HG03097 (cell line): ENCODE data around the gene SMLR1.
"Not testable (repeated sequence)": the region's sequence is repeated elsewhere in the genome, so short reads cannot be mapped to it uniquely, and the experiment has no call there.

ENCODE experiments used
- ATAC-seq: cut with Tn5 transposase; IDR thresholded peaks from one replicate; pipeline ENCODE4 v1.9.1; 2021; ENCODE audit not compliant: unreplicated experiment, low FRiP score

The SMLR1 gene

DNA sequence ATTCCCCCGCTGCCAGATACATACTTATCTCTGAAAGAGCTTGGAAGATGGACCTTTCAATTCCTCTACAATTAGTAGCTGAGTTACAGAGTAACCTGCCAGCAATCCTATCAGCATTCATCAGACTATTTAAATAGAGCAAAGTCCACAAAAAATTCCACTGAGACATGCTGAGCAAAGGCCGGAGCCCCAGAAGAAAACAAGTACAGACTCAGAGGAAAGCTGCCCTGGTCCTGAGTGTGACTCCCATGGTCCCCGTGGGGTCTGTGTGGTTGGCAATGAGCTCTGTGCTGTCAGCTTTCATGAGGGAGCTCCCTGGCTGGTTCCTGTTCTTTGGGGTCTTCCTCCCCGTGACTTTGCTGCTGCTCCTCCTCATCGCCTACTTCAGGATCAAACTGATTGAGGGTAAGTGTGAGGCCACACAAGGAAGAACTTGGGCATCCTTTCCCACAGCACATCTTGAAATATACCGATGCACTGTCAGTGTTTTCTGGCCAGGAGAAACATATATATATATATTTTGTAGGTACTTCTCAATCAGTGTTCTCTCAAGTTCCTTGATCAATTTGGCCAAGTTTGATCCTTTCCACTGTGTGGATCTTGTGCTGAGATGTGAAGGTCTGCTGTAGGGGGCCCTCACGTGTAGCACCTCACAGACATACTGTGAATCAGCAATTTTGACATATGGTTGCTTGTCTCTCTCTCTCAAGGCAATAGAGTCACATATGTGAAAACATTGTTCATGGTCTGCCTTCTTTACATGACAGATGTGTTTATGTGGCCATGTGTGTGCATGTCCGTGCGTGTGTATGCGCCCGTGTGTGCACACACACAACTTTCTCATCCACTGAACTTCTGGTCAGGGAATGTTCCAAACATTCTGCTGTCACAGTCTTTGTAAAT is at the start of gene SMLR1:
Gene SMLR1 (plus strand): TSS at position 160 of the 903 bp plus-strand sequence. CDS start 8 bp downstream, at position 168.
- ATAC-seq: no peak

DNA sequence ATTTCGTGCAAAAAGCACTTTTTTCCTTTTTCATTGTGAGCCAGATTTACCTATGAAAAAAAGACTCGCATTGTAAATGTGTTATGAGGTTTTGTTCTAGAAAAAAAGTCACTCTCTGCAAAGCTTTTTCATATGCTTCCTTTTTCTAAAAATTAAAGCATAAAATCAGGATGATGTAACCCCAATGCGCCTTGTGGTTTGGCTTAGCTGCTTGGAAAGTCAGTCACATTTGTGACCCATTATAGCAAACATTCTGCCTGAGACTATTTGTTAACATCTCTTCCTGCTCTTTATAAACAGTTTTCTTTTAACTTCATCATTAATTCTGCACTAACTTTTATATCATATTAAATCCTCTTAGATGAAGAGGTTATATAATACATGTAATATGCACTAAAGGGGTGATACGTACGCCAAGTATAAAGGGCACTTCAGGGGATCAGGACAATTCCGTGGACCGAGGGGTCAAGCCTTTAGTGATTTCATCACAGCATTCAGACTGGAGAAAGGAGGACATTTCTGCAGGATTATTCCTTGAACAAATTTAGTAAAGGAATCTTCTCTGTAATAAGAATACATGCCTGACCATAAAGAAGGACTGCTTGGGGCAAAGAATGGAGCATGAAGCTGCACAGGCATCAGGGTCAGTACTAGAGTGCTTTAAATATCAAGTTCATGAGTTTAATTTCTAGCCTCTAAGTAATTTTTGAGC is 48.1 kb upstream of the SMLR1 start:
- ATAC-seq: no peak

DNA sequence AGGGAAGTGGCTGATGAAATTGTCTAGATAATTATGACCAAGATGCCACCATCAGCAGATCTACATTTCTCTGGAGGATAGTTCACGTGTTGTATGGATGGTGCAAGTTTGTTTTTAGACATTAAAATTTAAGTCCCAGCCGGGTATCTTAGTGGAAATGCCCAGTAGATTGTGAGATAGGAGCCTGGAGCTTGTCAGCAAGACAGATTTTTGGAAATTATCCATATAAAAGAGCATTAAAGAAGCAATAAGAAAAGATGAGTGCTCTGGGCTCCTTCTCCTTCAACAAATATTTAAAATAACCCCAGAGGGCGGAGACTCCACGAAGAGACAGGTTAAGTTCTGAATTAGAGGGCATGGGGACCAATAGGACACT is 47.6 kb upstream of the SMLR1 start:
- ATAC-seq: no peak

DNA sequence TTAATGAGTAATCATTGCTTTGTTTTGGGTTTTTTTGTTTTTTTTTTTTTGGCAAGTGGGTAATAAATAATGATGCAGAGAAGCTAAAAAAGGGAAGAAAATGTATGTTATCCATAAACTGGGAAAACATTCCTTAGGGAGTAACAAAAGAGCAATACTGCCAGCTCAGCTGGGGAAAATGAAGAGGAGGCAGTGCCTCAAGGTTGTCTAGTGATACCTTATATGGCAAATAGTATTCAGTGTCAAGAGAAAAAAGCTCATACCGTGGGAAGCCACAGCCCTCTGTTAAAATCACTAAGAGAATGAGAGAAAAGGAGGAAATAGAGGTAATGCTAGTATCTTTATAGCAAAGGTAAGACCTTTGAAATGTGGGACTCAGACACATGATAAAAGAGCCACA is 47.1 kb upstream of the SMLR1 start:
- ATAC-seq: no peak

DNA sequence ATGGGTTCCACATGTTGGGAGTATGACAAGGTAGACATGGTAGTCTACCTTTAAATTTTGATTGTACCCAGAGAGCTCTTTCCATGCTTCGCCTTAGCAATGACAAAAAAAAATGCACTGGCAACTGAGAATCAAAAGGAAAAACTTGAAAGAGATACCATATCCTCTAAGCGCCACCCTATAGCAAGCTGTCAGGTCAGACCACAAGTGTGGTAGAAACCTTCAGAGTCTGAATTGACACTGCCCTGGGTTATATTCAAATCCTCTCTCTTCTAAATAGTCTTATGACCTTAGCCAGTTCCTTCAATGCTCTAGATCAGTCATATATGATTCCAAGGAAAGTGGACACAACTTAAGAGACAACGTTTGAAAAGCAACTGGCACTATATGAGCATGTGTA is 45.6 kb upstream of the SMLR1 start:
- ATAC-seq: no peak

DNA sequence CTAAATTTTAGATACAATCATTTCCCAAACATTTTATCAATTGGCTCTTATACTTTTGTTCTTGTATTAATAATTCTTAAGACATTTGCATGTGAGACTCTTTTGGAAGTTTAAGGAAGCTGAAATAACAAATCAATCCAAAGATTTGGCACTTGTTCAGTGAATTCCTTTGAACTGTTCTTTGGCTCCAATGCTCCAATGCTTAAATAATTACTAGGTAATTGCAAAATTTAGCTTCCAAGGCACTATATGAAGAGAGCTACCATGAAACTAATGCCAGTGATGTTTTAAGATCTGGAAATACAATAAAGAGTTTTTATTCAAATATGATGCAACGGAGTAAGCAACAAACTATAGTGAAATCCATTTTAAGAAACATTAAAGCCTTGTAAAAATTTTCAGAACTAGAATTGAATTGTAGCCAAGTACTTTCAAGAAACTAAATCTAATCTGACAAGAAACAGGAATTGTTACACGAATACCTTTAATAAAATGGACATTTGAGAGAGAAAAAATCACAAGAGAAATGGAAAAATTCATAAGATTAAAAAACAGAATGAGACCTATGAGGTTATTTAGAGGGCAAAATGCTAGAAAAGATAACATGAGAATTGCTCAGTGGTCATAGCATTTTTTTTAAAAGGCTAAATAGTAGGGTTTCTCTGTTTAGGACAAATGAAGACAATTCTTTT is 43.6 kb upstream of the SMLR1 start:
- ATAC-seq: no peak

DNA sequence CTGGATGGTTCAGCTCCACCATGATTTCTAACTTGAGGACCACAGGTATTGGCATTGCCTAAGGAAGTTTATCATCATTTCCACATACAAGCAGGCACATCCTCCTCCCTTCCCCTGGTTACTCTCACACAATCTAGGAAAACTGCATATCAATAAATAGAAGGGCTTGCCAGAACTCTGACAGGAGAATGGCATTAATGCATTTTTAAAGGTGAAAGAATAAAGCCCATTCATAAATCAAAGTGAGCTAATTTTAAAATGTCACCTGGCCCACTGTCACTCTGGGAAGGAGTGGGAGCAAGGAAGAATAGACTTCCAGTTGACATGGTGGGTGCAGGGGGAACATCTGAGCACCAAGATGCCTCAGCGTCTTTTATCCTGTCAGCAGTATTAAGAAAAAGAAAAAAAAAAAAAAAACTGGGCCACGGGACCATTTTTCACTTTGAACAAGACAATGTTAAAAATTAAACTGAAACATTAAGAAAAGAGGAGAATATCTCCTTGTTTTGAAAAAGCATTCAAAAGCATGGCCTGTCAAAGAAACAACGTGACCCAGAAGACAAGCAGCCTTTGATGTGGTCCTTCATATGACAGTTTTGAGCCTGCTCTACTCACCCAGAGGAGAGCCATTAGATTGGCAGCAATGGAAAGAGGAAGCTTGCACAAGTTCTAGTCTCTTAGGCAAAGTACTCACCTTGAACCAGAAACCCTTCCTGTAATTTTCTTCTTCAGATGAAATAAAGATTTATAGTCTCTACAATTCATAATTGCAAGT is 39.3 kb upstream of the SMLR1 start:
- no peak for ATAC-seq

DNA sequence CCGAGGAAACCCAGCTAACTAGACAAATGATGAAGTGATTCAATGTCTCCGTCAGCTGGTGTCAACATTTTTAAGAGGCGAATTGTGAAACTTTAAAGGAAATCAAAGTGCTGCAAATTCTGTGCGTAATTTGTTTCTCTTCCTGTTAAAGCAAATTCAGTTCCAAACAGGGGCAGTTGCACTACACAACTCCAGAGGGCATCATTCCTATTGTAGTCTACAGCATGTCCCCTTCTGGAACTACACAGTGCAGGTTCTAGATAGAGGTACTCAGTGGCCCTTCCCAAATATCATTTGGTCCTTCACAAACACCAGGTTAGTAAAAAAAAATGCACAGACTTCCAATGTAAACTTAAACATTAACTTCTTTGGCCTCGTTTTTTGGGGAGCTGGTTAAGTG is 38.3 kb upstream of the SMLR1 start:
- no peak for ATAC-seq

DNA sequence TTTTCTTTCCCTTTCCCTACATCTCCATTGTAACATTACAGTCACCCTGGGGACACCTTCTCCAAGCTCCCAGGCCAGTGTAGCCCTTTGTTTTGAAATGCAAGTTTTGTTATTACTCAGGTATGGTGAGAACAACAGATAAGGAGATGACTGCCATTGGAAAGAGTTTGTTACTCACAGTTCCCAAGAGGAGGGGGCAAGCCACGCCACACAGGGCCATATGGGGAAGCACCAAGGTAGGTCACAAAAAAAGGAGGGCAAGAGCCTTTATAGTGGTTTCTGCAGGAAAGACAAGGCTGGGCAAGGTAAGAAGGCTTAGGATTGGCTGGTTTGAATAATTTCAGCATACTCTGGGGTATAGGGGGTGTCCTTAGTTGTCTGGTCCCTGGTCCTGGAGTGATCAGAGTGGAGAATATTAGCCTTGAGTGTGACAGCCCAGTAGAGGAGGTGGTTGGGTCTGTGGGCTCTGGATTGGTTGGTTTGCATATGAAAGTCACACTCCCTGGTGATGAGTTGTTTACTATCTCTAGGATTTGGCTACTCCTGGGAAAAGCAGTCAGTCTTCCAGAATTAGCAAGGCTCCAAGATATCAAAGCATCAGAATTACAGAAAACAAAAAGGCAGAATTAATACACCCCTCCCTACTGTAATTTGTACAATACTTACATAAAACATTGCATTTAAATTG is 33.1 kb upstream of the SMLR1 start:
- no peak for ATAC-seq

DNA sequence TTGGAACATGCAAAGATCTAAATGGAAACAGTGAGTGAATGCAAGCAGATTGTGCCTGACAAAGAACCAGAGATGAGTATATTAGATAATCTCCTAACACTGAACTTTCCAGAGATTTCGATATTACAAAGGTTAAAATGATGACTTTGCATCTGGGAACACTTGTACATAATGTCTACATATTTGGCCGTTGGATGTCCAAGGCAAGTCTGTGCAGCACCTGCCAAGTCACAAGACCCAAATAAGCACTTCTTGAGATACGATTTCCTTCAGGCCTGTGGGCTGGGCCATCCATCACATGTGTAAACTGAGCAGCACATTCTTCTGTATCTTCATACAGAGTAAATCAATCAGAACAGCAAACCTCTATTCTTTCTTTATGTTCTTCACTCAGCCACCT is 32.5 kb upstream of the SMLR1 start:
- ATAC-seq: no peak

DNA sequence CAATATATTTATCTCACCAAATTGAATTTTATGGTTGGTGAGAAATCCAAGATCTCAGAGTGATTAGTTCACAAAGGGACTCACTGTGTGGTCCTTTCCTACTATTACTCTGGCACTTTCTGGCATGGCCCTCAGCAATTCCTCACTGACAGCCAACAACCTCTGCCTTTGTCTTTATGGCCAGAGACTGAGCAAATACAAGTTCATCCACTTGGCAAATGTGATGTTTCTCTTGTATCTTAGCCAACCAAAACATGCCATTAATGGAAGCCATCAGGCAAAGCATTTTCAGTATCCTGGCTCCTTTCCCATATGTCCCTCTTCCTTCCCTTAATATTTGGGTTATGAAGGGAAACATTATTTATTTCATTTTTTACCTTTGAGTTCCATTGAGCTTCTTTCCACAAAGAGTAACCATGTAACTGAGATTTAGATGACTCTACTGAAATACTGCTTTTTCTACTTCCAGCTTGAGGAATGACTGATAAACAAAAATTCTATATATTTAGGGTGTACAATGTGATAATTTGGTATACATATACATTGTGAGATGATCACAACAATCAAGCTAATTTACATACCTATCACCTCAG is 30.8 kb upstream of the SMLR1 start:
- no peak for ATAC-seq

DNA sequence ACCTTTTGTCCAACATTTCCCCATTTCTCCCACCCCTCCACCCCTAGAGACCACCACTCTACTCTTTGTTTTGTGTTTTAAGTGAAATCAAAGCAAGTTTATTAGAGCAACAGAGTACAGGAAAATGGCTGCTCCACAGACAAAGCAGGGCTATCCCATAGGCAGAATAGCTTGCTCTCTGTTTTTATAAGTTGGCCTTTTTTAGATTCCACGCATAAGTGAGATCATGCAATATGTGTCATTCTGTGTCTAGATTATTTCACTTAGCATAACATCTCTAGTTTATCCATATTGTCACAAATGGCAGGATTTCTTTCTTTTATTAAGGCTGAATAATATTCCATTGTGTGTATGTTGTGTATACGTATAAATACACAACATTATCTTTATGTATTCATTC is 30.1 kb upstream of the SMLR1 start:
- no peak for ATAC-seq

DNA sequence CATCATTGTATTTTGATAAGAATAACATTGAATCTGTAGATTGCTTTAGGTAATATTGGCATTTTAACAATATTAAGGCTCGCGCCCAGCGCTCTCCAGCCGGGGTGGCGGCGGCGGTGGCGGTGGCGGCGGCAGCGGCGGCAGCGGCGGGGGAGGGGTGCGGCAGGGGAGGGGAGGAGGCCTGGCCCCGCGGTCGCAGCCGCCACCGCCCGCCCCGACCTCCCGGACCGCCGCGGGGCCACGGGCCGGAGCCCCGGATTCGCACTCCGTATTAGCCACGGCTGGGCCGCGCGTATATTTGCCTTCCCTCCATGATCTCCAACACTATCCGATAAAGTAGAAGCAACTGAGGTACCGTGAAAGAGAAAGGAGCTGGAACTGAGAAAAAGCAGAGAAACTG is 25.8 kb upstream of the SMLR1 start:
- ATAC-seq: not testable (repeated sequence)

DNA sequence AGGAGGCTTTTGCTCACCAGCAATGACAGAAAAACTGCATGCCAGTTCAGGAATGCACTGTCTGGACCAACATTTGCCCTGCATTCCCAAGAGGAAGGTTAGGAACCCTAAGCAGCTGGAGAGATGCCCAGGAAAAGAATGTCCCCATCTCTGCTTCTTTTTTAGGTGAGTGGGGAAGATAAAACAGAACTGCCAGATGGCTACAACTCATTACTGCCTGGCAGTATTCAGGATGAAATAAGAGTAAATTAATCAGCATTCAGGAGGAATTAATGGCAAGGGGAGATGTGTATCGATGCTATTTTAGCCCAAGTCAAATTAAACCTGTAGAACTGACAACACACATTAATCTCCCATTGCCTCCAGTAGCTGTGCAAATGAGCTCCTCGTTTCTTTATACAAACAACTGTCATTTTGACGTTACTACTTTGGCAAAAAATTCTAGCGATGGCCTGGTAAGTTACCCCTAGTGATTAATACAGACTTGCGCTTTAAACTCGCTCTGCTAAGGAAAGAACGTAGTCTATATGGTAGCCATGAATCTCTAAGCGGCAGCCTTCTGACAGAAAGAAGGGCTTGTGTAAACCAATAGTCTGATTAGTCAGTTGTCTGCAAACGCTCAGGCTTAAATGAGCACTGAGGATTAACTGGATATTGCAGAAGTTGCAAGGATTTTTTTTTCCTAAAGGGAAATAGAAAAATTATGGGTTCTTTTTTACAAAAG is 16.7 kb upstream of the SMLR1 start:
- ATAC-seq: no peak

DNA sequence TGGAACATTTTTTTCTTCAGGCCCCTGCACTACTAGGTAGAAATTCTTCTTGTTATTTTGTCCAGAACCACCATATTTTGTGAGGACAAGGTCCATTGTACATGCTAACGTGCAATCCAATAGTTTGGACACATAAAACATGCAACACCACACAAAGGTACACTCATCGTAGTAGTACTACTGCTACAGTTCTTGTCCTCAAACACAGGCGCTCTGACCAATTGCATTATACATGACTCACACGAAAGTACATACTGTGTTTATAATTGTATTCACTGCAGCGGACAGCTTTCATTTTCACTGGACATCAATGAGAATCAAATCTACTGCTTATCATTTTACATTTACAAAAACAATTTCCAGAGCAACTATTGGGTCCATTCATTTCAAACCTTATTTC is 15.3 kb upstream of the SMLR1 start:
- ATAC-seq: no peak

DNA sequence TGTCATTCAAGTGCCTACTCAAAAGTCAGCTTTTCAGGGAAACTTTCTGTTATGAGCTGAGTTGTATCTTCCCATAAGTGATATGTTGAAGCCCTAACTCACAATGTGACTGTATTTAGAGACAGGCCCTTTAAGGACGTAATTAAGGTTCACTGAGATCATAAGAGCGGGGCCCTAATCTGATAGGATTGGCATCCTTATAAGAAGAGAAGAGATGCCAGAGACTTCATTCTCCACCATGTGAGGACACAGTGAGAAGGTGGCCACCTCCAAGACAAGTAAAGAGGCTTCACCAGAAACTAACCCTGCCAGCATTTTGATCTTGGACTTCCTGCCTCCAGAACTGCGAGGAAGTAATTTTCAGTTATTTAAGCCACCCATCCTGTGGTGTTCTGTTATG is 12.7 kb upstream of the SMLR1 start:
- no peak for ATAC-seq

DNA sequence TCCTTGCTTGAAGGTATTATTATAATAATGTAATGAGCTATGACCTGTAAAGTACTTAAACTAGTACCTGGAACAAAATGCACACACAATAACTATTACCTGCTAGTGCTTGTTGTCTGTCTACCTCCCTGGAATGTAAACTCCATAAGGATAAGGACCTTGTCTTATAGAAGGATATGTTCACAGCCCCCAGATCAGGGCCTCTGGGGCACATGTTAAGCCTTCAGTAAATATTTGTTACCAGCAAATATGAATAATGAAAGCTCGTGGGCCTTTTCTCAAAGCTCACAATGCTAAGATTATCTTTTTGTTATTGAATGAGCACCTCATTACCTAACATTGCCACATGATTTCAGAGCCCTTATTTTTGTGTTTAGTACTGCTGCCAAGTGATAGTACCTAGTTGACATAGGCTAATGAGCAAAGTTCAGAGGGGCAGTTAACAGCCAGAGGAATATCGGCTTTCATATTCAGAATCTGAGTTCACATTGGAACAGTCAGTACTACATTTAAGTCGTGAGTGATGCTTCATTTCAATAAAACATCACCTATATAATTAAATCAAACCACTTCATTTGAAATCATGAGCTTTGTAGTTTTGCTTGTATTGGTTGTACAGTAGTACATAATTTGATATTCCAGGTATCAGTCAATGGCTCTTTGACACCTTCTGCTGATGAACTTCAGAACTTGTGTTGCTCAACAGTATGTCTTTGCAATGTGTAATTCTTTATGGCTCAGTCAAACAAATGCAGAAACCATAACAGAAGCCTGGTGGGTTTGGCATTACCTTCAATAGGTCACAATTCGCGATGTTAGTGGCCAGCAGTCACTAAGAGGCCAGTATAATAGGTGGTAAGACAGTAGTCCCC is 11.8 kb upstream of the SMLR1 start:
- ATAC-seq: no peak

DNA sequence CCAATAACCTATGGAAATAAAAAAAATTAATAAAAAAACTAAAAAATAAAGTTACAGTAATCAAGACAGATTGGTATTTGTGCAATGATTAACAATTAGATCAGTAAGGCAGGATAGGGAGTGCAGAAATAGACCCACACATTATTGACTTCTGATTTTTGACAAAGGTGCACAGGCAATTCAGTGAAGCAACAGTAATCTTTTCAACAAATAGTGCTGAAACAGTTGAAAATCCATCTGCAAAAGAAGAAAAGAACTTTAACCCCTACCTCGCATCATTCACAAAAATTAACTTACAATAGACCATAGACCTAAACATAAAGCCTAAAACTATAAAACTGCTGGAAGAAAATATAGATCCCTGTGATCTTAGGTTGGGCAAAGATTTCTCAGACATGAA is 4.5 kb upstream of the SMLR1 start:
- ATAC-seq: no peak
